Colonic mucosa (tissue), 4 donors: ENCODE data around the gene TTLL12. TPM values are rescaled to one million over a fixed set of nuclear protein-coding genes. Genes with fewer than 3 reads are reported as not detected.

Experiments
- DNase-seq: peaks from one replicate; pipeline ENCODE4 v3.0.0-alpha.2; 2020
- H3K27ac ChIP-seq: fragments of 200-600 bp; one replicate; pipeline ENCODE4 v1.8.0; 2021
- H3K27me3 ChIP-seq: fragments of 200-600 bp; one replicate; pipeline ENCODE4 v1.8.0; 2021
- H3K36me3 ChIP-seq: fragments of 200-600 bp; one replicate; pipeline ENCODE4 v1.8.0; 2021
- H3K4me1 ChIP-seq: fragments of 200-600 bp; one replicate; pipeline ENCODE4 v1.8.0; 2021; ENCODE audit warnings: mild to moderate bottlenecking
- H3K4me3 ChIP-seq: fragments of 200-600 bp; one replicate; pipeline ENCODE4 v1.8.0; 2021
- H3K9ac ChIP-seq, 2 donors: one replicate each; pipeline ENCODE4 v1.7.0; 2013; ENCODE audit warnings: control low read depth in 2 of 2, low read depth in 2 of 2, low read length in 2 of 2
- H3K9me3 ChIP-seq: fragments of 200-600 bp; one replicate; pipeline ENCODE4 v1.8.0; 2021
- CTCF ChIP-seq: fragments of 200-600 bp; IDR thresholded peaks from one replicate; pipeline ENCODE4 v1.8.0; 2022; ENCODE audit warnings: antibody characterized with exemption, mild to moderate bottlenecking
- intact Hi-C: fragments of 100-400 bp; cut with DNase I; formaldehyde crosslinking; loops from one replicate; pipeline ENCODE4 v1.14.1; 2022
- total RNA-seq, 2 donors: library from RNA; stranded (reverse); fragmentation: NEBNext Ultra II Directional in 1 of 2; extraction: Animal tissue kit (Norgen Biotek cat#: 25700) in 1 of 2; gene quantifications; one replicate each; pipeline ENCODE4 v1.2.1, GENCODE V29; 2021
- donor health status: healthy.
- donor health status: DM: no; HTN: no; CAD: no.
- donor health status: DM: no; HTN: no; CAD: no.

The TTLL12 gene
- total RNA-seq, 2 donors from 2014 or later: 89.3 to 147 TPM

DNA sequence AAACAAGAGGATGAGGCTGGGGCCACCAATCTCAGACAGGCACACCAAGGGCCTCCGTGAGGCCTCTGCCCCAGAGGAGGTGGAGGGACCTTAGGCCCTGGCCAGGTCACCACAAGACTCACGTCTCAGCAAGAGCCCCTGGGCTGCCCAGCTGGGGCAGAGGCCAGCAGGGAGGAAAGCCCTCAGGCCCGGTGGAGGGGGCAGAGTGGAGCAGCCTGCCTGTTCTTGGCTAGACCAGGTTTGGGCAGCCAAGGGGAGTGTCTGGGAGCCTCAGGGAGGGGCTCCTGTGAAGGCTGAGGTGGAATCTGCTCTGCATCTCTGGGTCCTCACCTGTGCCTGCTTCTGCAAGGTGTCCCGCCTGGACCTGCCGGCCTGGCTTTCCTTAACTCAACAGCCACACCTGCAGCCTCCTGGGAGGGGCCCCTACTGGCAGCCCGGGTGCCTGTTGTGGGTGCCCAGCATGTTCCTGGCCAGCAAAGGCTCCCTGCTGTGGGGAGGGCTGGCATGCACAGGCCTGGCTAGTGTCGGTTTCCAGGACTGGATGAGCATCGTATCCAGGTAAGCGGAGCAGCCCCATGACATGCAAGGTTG is 11.9 kb downstream of the TTLL12 start:
- Histone ChIP-seq H3K27me3 (no peaks in the 10 kb centered on the region), H3K9ac (no peak overlapping the region), H3K27ac (no peak overlapping the region), H3K36me3 (no peaks in the 10 kb centered on the region), H3K4me1 (no peaks in the 10 kb centered on the region), H3K9me3 (no peaks in the 10 kb centered on the region), H3K4me3 (no peak overlapping the region)
- no peak for DNase-seq
- TF ChIP-seq CTCF: no peak
- intact Hi-C loops: no loop called here

DNA sequence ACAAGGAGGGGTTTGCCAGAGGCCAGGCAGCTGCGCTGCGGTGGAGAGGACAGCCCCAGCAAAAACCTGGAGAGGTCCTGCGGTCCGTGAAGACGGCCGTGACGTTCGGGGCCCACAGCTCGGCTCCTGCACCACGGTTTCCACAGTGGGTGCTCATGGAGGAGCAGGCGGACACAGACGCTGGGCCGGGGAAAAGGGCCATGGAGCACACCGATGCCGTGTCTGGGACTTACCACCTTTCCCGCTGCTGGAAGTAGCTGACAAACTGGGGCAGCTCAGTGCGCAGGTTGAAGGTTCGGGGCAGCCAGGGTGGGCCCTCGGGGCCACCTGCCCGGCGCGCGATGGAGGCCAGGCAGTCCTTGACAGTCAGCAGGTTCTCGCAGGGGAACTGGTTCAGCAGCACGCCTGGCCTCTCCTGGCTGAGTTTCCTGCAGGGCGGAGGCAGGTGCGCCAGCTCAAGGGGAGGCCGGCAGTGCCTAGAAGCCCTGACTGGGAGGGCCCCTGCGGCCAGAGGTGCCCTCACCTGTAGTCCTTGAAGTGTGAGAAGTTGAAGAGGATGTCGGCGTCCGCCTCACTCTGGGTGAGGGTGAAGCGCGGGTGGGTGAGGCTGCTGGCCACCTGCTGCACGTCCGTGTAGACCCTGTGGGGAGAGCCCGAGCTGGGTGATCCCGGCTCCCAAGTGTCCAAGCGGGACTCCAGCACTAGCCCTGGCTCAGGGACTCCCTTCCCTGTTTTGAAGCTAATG is 12.8 kb downstream of the TTLL12 start:
- Histone ChIP-seq H3K4me1 (no peaks in the 10 kb centered on the region), H3K9me3 (no peaks in the 10 kb centered on the region), H3K36me3 (no peaks in the 10 kb centered on the region), H3K27me3 (no peaks in the 10 kb centered on the region), H3K27ac (no peak overlapping the region), H3K9ac (no peak overlapping the region), H3K4me3 (no peak overlapping the region)
- no peak for DNase-seq
- intact Hi-C loops: no loop called here
- no peak for TF ChIP-seq CTCF

DNA sequence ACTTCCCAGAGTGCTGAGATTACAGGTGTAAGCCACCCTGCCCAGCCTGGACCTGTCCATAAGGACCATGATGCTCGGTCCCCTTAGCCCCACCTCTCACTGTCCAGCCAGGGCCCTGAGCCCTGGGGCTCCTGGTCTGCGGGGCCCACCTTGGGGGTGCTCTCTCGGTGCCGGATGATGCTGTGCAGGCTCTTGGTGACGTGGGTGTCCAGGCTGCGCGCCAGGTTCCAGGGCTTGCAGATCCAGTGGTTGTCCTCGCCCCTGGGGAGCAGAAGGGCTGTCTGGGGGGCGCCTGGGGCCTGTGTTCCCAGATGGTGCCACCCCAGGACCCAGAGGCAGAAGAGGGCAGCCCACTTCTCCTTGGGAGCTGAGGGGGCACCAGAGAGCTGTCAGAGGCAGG is 13.4 kb downstream of the TTLL12 start:
- Histone ChIP-seq H3K27me3 (no peaks in the 10 kb centered on the region), H3K36me3 (no peaks in the 10 kb centered on the region), H3K27ac (no peak overlapping the region), H3K9ac (no peak overlapping the region), H3K4me1 (no peaks in the 10 kb centered on the region), H3K4me3 (no peak overlapping the region), H3K9me3 (no peaks in the 10 kb centered on the region)
- no peak for DNase-seq
- no peak for TF ChIP-seq CTCF
- intact Hi-C loops: no loop called here

DNA sequence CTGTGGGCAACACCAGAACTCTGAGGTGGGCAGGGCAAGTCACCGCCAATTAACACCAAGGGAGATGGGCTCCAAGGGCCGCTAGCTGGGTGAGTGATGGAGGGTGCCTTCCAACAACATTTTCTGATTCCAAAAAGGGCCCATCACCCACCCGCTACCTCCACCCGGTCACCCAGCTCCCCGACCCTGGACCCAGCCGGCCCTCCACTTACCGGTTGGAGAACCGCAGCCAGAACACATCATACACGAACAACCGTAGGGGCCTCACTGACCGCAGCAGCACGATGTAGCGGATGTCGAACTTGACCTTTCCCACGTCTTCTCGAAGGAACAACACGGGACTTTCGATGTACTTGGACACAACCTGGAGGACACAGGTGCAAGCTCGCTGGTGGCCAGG is 14.7 kb downstream of the TTLL12 start:
- no peak overlapping the region for H3K9ac ChIP-seq
- intact Hi-C loops: no loop called here
- no peak for TF ChIP-seq CTCF
- no peak for DNase-seq
- no peaks in the 10 kb centered on the region for H3K27me3 ChIP-seq
- H3K4me3 ChIP-seq: no peak overlapping the region
- H3K36me3 ChIP-seq: no peaks in the 10 kb centered on the region
- peak overlapping the region; percentile 43 for H3K27ac ChIP-seq
- no peaks in the 10 kb centered on the region for H3K9me3 ChIP-seq
- H3K4me1 ChIP-seq: no peaks in the 10 kb centered on the region

DNA sequence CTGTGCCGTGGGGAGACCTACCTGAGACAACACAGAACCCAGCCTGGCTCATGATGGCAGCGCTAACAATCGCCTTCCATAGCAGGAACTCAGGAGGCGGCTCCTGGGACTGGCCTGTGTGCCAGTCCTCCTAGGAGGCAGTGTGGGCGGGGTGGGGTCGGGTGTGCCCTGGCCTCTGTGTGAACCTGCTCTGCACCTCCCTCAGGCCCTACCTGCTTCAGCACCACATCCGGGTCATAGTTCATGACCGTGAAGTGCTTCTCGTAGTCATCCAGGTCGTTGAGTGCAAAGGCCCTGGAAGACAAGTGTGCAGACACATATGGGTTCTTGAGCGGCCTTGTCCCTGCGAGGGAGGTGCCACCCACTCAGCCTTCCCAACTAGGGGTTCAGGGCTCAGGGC is 15.3 kb downstream of the TTLL12 start:
- H3K4me3 ChIP-seq: peak overlapping the region; percentile 30
- DNase-seq: peak; percentile 94
- H3K36me3 ChIP-seq: no peaks in the 10 kb centered on the region
- intact Hi-C loops: no loop called here
- no peaks in the 10 kb centered on the region for H3K27me3 ChIP-seq
- TF ChIP-seq CTCF: no peak
- H3K9me3 ChIP-seq: no peaks in the 10 kb centered on the region
- H3K27ac ChIP-seq: peak overlapping the region; percentile 85
- H3K4me1 ChIP-seq: no peaks in the 10 kb centered on the region
- H3K9ac ChIP-seq: peak overlapping the region; percentile 83 to 95
